HepG2 (cell line): Measurements from ENCODE around the gene PLEKHG2. TPM values are rescaled to one million over a fixed set of nuclear protein-coding genes. Genes with fewer than 3 reads are reported as not detected.

ENCODE experiments used
- ATAC-seq: fragments of 200-7000 bp; cut with Tn5 transposase; 3 replicates; pipeline ENCODE4 v1.9.1; 2020; ENCODE audit warnings: mild to moderate bottlenecking, moderate library complexity
- BruUV-seq: library from RNA; stranded (reverse); fragments of 400-500 nt; replicated peaks from 2 replicates; lab custom pipeline; 2021; lab: Mats Ljungman, UMichigan
- CTCF ChIA-PET: fragments of 300-600 bp; formaldehyde crosslinking; extraction: SDS; loops from one replicate; lab custom pipeline; 2021; ENCODE audit warnings: low total read pairs, inconsistent platforms, low intra/inter-chr PET ratio; lab: Yijun Ruan, JAX
- POLR2A ChIA-PET: fragments of 350-600 bp; sonication (Branson Sonifier 250); formaldehyde crosslinking; loops from one replicate; lab custom pipeline; 2020; ENCODE audit warnings: antibody characterized with exemption, inconsistent platforms; lab: Yijun Ruan, JAX
- DNase-seq: peaks from one replicate; pipeline ENCODE4 v3.0.0-alpha.2; 2015; ENCODE audit warnings: low spot score
- FAIRE-seq: peaks from 3 replicates; lab custom pipeline; 2011; peaks lifted over from hg19 to GRCh38; lab: Jason Lieb, UNC
- H2AFZ ChIP-seq: one replicate; pipeline ENCODE4 v1.6.1; 2011; ENCODE audit warnings: low read length, inconsistent platforms
- H3K27ac ChIP-seq: fragments of 300-600 bp; 3 replicates; pipeline ENCODE4 v1.8.0; 2011; ENCODE audit warnings: mixed run types, mild to moderate bottlenecking, mixed read lengths, low read length, inconsistent platforms; ENCODE audit not compliant: insufficient read depth; ENCODE audit errors: extremely low read length
- H3K27me3 ChIP-seq, 2 experiments: fragments of 200-600 bp in 1 of 2; 2 replicates in 1 of 2; 3 replicates in 1 of 2; pipeline versions ENCODE4 v1.6.0 to v1.8.0; 2011; ENCODE audit warnings: low read length in 2 of 2, mild to moderate bottlenecking in 2 of 2, moderate library complexity in 2 of 2, inconsistent platforms in 1 of 2; ENCODE audit not compliant: insufficient read depth in 2 of 2, control insufficient read depth in 1 of 2
- H3K36me3 ChIP-seq, 2 experiments: fragments of 200-600 bp in 1 of 2; replicated peaks in 1 of 2; 2 replicates in 1 of 2; 3 replicates in 1 of 2; pipeline versions ENCODE4 v1.5.1 to v1.8.0; 2011; ENCODE audit warnings: low read length in 2 of 2, inconsistent platforms in 1 of 2; ENCODE audit not compliant: insufficient read depth in 2 of 2, control insufficient read depth in 1 of 2
- H3K4me1 ChIP-seq: 2 replicates; pipeline ENCODE4 v1.5.1; 2012; ENCODE audit warnings: low read length, inconsistent platforms; ENCODE audit not compliant: insufficient read depth
- H3K4me2 ChIP-seq: 2 replicates; pipeline ENCODE4 v1.6.0; 2011; ENCODE audit warnings: low read depth, low read length, inconsistent platforms
- H3K4me3 ChIP-seq, 3 experiments: fragments of 200-600 bp in 1 of 3; sonication (generic), shearing (Covaris generic) in 1 of 3; replicated peaks in 1 of 3; 2 replicates each; pipeline ENCODE4 v1.5.1; 2011 to 2016; ENCODE audit warnings: low read length in 3 of 3, inconsistent platforms in 2 of 3, low read depth in 2 of 3, mild to moderate bottlenecking in 2 of 3, control low read depth in 1 of 3, mixed read lengths in 1 of 3; ENCODE audit not compliant: insufficient read depth in 1 of 3
- H3K79me2 ChIP-seq: one replicate; pipeline ENCODE4 v1.6.1; 2011; ENCODE audit warnings: low read length, inconsistent platforms; ENCODE audit not compliant: insufficient read depth
- H3K9ac ChIP-seq: 2 replicates; pipeline ENCODE4 v1.6.0; 2011; ENCODE audit warnings: mild to moderate bottlenecking, low read depth, low read length, inconsistent platforms; ENCODE audit not compliant: insufficient read depth
- H3K9me3 ChIP-seq: 2 replicates; pipeline ENCODE4 v1.5.1; 2012; ENCODE audit warnings: mild to moderate bottlenecking, low read length
- H4K20me1 ChIP-seq: 2 replicates; pipeline ENCODE4 v1.6.0; 2011; ENCODE audit warnings: inconsistent platforms, mild to moderate bottlenecking, low read length, moderate library complexity; ENCODE audit not compliant: insufficient read depth
- FOXC1 ChIP-seq: sonication (generic); formaldehyde crosslinking; IDR thresholded peaks from 2 replicates; pipeline ENCODE4 v1.8.0; 2022; ENCODE audit warnings: mild to moderate bottlenecking, missing genetic modification reagents, borderline replicate concordance
- ISL2 ChIP-seq: sonication (generic); formaldehyde crosslinking; IDR thresholded peaks from 2 replicates; pipeline ENCODE4 v1.5.0; 2020; ENCODE audit warnings: missing genetic modification reagents
- SETDB1 ChIP-seq: sonication (generic); formaldehyde crosslinking; IDR thresholded peaks from 2 replicates; pipeline ENCODE4 v1.5.1; 2020; ENCODE audit warnings: missing genetic modification reagents, mild to moderate bottlenecking, borderline replicate concordance
- ZGPAT ChIP-seq: IDR thresholded peaks from 2 replicates; pipeline ENCODE4 v1.6.1; 2016; ENCODE audit warnings: mild to moderate bottlenecking
- ZMAT3 ChIP-seq: sonication (generic); formaldehyde crosslinking; conservative IDR thresholded peaks from 2 replicates; pipeline ENCODE4 v1.7.0; 2021; ENCODE audit warnings: missing genetic modification reagents
- ZNF317 ChIP-seq: sonication (generic); formaldehyde crosslinking; IDR thresholded peaks from 2 replicates; pipeline ENCODE4 v1.5.0; 2020; ENCODE audit warnings: mild to moderate bottlenecking, missing genetic modification reagents
- ZNF557 ChIP-seq: sonication (generic); formaldehyde crosslinking; IDR thresholded peaks from 2 replicates; pipeline ENCODE4 v1.4.0; 2020; ENCODE audit warnings: missing genetic modification reagents
- ZNF639 ChIP-seq: conservative IDR thresholded peaks from 2 replicates; pipeline ENCODE4 v1.6.1; 2018; ENCODE audit warnings: missing genetic modification reagents
- ZNF784 ChIP-seq: sonication (generic); formaldehyde crosslinking; IDR thresholded peaks from 2 replicates; pipeline ENCODE4 v1.5.1; 2020; ENCODE audit warnings: missing genetic modification reagents, mild to moderate bottlenecking, borderline replicate concordance
- WGBS: methylation state at CpG from one replicate; pipeline ENCODE4 v1.1.6; 2017; ENCODE audit warnings: low lambda C conversion rate; 5-methylcytosine and 5-hydroxymethylcytosine counted together
- in situ Hi-C: cut with HindIII; loops from 2 replicates; pipeline ENCODE4 v1.10.0; 2017; ENCODE audit warnings: low pct_unique_long_range_greater_than_20kb; ENCODE audit not compliant: extremely low pct_ligation_motif_present
- intact Hi-C: fragments of 100-400 bp; cut with micrococcal nuclease; formaldehyde crosslinking; loops from one replicate; pipeline ENCODE4 v1.10.0; 2022; ENCODE audit not compliant: unreplicated experiment
- polyA plus RNA-seq, 8 experiments: library from polyadenylated mRNA; depleted of rRNA in 3 of 8; stranded (reverse) in 7 of 8; unstranded in 1 of 8; fragments of >200 nt; fragmentation: Illumina TruSeq in 4 of 8; extraction: Trizol in 4 of 8; gene quantifications; 2 replicates each; pipeline versions ENCODE4 v1.2.1 to v1.2.3, GENCODE V29; 2011 to 2016; ENCODE audit warnings: low read depth in 4 of 8, missing spikeins in 1 of 8, mixed read lengths in 1 of 8; ENCODE audit not compliant: insufficient read depth in 1 of 8
- total RNA-seq, 5 experiments: library from RNA; depleted of rRNA; stranded (reverse); fragments of >200 nt; fragmentation: Illumina TruSeq; extraction: Trizol; gene quantifications; 2 replicates each; pipeline ENCODE4 v1.2.3, GENCODE V29; 2016; ENCODE audit warnings: low read depth in 1 of 5

PLEKHG2 gene
- total and polyA plus RNA-seq, 2 of the 13 experiments (the other 11 are each of a cell fraction or from before 2014, with no cell fraction given): 3.6 to 6.8 TPM

GRCh38 chr19:39410831-39411080 is 1.7 kb upstream of the PLEKHG2 start:
- peaks cover 54% of the 10 kb centered on the region for H3K4me1 ChIP-seq
- intact Hi-C loops: loop anchor here (1.0 to 10.0 kb wide), 5 partner anchors 9 to 288 kb away; partner anchors contain the start of genes EID2B and SAMD4B
- DNase-seq: no peak
- ChIA-PET CTCF (interaction anchor here (5.1 kb wide), 1 partner anchor 13 kb away, joined by 127 read pairs; no protein-coding TSS in a partner anchor), POLR2A (interaction anchor here (0.9 to 2.3 kb wide), 8 partner anchors 10 to 33 kb away, joined by 3 to 123 read pairs (median 29); partner anchors contain the start of genes MED29, PAF1 and RPS16)
- 0% methylated on average over 1 of the region's 1 CpG for WGBS
- H3K4me3 ChIP-seq: peak overlapping the region; percentile 70 to 98 (median 97)
- peak overlapping the region; percentile 81 for H3K27ac ChIP-seq
- in situ Hi-C loops: no loop called here
- H3K9me3 ChIP-seq: no peaks in the 10 kb centered on the region
- H3K27me3 ChIP-seq: no peaks in the 10 kb centered on the region; a peak in 1 of 5 replicates
- ATAC-seq: no peak
- H3K79me2 ChIP-seq: peaks cover 39% of the 10 kb centered on the region
- TF ChIP-seq FOXC1 (CRISPR knock-in tag): 0 out of 2 replicates have a peak, but pooled peaks have one; percentile 28
- TF ChIP-seq ZNF317 (CRISPR knock-in tag): 0 out of 2 replicates have a peak, but pooled peaks have one; percentile 25
- TF ChIP-seq ZNF557 (CRISPR knock-in tag): 0 out of 2 replicates have a peak, but pooled peaks have one; percentile 9
- TF ChIP-seq SETDB1 (CRISPR knock-in tag): no peak
- H3K9ac ChIP-seq: peak overlapping the region; percentile 83
- H3K36me3 ChIP-seq: peaks cover 0 to 5% of the 10 kb centered on the region in 2 experiments; a peak in 1 of 5 replicates
- peak overlapping the region; percentile 96 for H3K4me2 ChIP-seq
- H2AFZ ChIP-seq: no peak overlapping the region
- peaks cover 20% of the 10 kb centered on the region; the same call in 1 of the 2 replicates for H4K20me1 ChIP-seq
- BruUV-seq: no TSS peak
- no peak for FAIRE-seq

GRCh38 chr19:39411081-39411831 is 1.2 kb upstream of the PLEKHG2 start:
- Histone ChIP-seq H2AFZ (no peak overlapping the region), H4K20me1 (peaks cover 20% of the 10 kb centered on the region; the same call in 1 of the 2 replicates), H3K4me3 (peak overlapping the region; percentile 70 to 98 (median 97)), H3K79me2 (peaks cover 39% of the 10 kb centered on the region), H3K27ac (peak overlapping the region; percentile 81), H3K9ac (peak overlapping the region; percentile 83), H3K9me3 (no peaks in the 10 kb centered on the region), H3K4me1 (peaks cover 54% of the 10 kb centered on the region), H3K4me2 (peak overlapping the region; percentile 96), H3K27me3 (no peaks in the 10 kb centered on the region; a peak in 1 of 5 replicates), H3K36me3 (peaks cover 0 to 6% of the 10 kb centered on the region in 2 experiments; a peak in 1 of 5 replicates)
- ATAC-seq (peak; percentile 27), FAIRE-seq (peak; percentile 97), DNase-seq (peak; percentile 88)
- ChIA-PET CTCF (interaction anchor here (1.3 to 5.1 kb wide), 2 partner anchors 14 to 84 kb away, joined by 4 to 127 read pairs; no protein-coding TSS in a partner anchor), POLR2A (interaction anchor here (0.7 to 2.3 kb wide), 9 partner anchors 10 to 69 kb away, joined by 3 to 123 read pairs (median 18); partner anchors contain the start of genes MED29, PAF1, RPS16 and SAMD4B)
- WGBS: 1% methylated on average over 9 of the region's 9 CpGs
- BruUV-seq: no TSS peak
- in situ Hi-C loops (no loop called here), intact Hi-C loops (loop anchor here (1.0 to 10.0 kb wide), 5 partner anchors 10 to 289 kb away; partner anchors contain the start of genes EID2B and SAMD4B)
- TF ChIP-seq ZNF784 (CRISPR knock-in tag) (peak; percentile 24; the same call in 1 of the 2 replicates), ZNF639 (CRISPR knock-in tag) (no peak; the same call in 1 of the 2 replicates), ZMAT3 (CRISPR knock-in tag) (0 out of 2 replicates have a peak, but pooled peaks have one; percentile 20), ZGPAT (CRISPR knock-in tag) (0 out of 2 replicates have a peak, but pooled peaks have one; percentile 13), ISL2 (CRISPR knock-in tag) (no peak)
